Epidermal melanocyte (primary cell): ENCODE results near the gene COX7B2.

ENCODE experiments used
- DNase-seq: peaks from one replicate; pipeline ENCODE4 v3.0.0; 2011; ENCODE audit warnings: low spot score; ENCODE audit not compliant: insufficient read length

Gene COX7B2

GRCh38 chr4:46890056-46890455 is 19.0 kb downstream of the COX7B2 start:
- DNase-seq: no peak

GRCh38 chr4:46889410-46889809 is 19.6 kb downstream of the COX7B2 start:
- no peak for DNase-seq

- DNase-seq: no peak
These were observed 22.3 kb downstream of the COX7B2 start for GRCh38 chr4:46886711-46887110.

- DNase-seq: no peak
These were observed 30.4 kb downstream of the COX7B2 start for GRCh38 chr4:46878641-46879040.

- DNase-seq: no peak
These were observed 34.2 kb downstream of the COX7B2 start for GRCh38 chr4:46874811-46875210.

GRCh38 chr4:46870411-46870810 is 38.6 kb downstream of the COX7B2 start:
- no peak for DNase-seq

GRCh38 chr4:46856333-46856732 is 52.7 kb downstream of the COX7B2 start:
- DNase-seq: no peak

- DNase-seq: no peak
These were observed 56.2 kb downstream of the COX7B2 start for GRCh38 chr4:46852800-46853199.

GRCh38 chr4:46850026-46850425 is 59.0 kb downstream of the COX7B2 start:
- DNase-seq: no peak

GRCh38 chr4:46844325-46844917 is 64.6 kb downstream of the COX7B2 start:
- DNase-seq: peak; percentile 30

- DNase-seq: no peak
These were observed 69.9 kb downstream of the COX7B2 start for GRCh38 chr4:46839128-46839527.

GRCh38 chr4:46837639-46838038 is 71.4 kb downstream of the COX7B2 start:
- DNase-seq: no peak

GRCh38 chr4:46836584-46836983 is 72.5 kb downstream of the COX7B2 start:
- no peak for DNase-seq

GRCh38 chr4:46830971-46831454 is 78.0 kb downstream of the COX7B2 start:
- no peak for DNase-seq

GRCh38 chr4:46820154-46820553 is 88.9 kb downstream of the COX7B2 start:
- no peak for DNase-seq

GRCh38 chr4:46819095-46819494 is 90.0 kb downstream of the COX7B2 start:
- no peak for DNase-seq

GRCh38 chr4:46818604-46819003 is 90.4 kb downstream of the COX7B2 start:
- no peak for DNase-seq

- DNase-seq: no peak
These were observed 91.2 kb downstream of the COX7B2 start for GRCh38 chr4:46817806-46818205.

- DNase-seq: no peak
These were observed 104.1 kb downstream of the COX7B2 start for GRCh38 chr4:46804781-46805413.

GRCh38 chr4:46793036-46793435 is 116.0 kb downstream of the COX7B2 start:
- no peak for DNase-seq

GRCh38 chr4:46781434-46782092 is 127.5 kb downstream of the COX7B2 start:
- DNase-seq: no peak

GRCh38 chr4:46765465-46765864 is 143.6 kb downstream of the COX7B2 start:
- no peak for DNase-seq

GRCh38 chr4:46730075-46730474 is 179.0 kb downstream of the COX7B2 start:
- no peak for DNase-seq
